HG02870 (cell line): ENCODE results near the gene CDH1.

Source experiments
- ATAC-seq: cut with Tn5 transposase; IDR thresholded peaks from one replicate; pipeline ENCODE4 v1.9.1; 2021; ENCODE audit warnings: mild to moderate bottlenecking, moderate library complexity; ENCODE audit not compliant: unreplicated experiment

Gene CDH1

DNA sequence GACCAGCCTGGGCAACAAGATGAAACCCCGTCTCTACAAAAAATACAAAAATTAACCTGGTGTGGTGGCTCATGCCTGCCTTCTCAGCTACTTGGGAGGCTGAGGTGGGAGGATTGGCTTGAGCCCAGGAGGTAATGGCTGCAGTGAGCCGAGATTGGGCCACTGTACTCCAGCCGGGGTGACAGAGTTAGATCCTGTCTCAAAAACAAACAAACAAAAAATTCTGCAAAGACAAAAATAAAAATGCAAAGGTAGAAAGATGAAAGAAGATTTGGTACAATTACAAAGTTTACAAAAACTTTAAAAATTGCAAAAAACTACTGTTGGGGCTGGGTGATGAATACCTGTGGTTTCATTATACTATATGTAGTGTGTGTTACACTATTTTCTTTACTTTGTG is 5.5 kb upstream of the CDH1 start:
- ATAC-seq, result no peak

DNA sequence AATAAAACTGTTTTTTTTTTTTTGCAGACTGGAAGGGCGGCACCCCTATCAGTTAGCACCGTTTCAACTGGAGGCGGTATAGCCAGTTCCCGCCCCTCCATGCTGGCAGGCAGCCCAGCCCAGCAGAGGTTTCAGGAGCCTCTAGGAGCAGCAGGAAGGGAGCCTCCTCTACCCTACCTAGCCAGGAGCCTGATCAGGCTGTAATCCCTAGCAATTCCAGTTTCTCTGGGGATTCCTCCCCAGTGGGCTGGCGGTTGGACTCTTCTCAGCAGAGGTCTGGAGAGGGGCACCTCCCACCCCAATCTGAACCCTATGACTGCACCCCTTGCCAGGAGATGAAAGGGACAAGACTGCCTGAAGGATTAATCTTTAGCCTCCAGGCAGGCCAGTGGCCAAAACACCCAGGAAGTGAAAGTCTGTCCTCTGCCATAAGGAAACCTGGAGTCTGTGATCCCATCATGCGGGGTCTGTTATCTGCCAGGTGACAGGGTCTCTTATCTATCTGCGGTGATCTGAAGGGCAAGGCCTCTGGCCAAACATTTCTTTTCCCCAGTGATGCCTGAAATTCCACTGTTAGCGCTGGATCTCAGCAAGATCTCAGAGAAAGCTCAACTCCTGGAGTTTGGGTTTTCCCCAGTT is 4.9 kb upstream of the CDH1 start:
- no peak for ATAC-seq

DNA sequence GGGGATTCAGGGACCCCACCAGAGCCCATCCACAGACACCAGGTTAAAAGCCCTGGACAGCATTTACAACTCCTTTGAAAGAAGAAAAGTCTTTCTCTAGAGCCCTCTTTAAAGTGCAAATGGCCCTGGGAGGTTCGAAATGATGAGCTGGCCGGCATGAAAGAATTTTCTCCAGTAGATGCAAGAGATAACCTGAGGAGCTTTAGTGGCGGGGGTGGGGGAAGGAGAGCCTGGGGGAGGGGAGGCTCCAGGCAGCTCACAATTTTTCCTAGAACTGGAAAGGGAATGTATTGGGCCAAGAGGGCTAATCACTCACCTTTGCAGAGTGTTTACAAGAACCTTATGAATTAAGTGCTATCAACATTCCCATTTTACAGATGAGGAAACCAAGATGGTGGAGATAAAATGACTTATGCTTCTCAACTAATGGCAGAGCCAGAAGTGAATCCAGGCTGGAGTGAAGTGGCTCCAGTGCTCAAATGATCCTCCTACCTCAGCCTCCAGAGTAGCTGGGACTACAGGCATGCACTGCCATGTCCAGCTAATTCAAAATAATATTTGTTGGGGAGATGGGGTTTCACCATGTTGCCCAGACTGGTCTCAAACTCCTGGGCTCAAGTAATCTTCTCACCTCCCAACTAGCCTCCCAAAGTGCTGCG is 4.2 kb upstream of the CDH1 start:
- no peak for ATAC-seq

DNA sequence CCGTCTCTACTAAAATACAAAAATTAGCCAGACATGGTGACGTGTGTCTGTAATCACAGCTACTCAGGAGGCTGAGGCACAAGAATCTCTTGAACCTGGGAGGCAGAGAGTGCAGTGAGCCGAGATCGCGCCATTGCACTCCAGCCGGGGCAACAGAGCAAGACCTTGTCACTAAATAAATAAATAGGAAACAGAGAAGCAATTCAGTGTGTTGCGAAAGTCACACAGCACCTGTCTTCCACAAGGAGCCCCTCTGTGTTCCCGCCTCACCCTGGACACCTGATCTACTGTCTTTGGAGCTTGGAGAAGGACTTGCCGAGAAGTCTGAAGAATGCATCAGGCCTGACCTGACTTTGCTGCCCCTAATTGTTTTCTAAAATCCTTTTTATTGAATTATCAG is 3.5 kb upstream of the CDH1 start:
- no peak for ATAC-seq

DNA sequence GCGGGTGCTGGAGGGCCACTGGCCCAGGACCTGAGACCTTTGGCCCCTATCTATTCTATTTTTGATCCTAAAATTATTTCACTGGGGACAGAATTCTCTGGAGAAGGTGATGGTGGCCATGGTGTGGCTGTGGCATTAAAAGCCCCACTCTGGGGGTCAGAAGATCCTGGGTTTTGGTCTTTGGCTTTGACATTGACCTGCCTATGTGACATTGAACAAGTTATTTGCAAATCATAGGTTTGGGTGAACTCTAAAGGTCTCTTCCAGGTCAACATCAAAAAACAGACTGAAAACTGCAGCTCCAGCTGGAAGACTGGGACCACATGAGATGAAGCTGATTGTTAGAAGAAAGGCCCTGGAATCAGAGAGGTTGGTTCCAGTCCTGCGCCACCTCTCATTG is 2.3 kb upstream of the CDH1 start:
- ATAC-seq, result no peak

DNA sequence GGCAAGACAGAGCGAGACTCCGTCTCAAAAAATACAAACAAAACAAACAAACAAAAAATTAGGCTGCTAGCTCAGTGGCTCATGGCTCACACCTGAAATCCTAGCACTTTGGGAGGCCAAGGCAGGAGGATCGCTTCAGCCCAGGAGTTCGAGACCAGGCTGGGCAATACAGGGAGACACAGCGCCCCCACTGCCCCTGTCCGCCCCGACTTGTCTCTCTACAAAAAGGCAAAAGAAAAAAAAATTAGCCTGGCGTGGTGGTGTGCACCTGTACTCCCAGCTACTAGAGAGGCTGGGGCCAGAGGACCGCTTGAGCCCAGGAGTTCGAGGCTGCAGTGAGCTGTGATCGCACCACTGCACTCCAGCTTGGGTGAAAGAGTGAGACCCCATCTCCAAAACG is 531 bp upstream of the CDH1 start:
- no peak for ATAC-seq

DNA sequence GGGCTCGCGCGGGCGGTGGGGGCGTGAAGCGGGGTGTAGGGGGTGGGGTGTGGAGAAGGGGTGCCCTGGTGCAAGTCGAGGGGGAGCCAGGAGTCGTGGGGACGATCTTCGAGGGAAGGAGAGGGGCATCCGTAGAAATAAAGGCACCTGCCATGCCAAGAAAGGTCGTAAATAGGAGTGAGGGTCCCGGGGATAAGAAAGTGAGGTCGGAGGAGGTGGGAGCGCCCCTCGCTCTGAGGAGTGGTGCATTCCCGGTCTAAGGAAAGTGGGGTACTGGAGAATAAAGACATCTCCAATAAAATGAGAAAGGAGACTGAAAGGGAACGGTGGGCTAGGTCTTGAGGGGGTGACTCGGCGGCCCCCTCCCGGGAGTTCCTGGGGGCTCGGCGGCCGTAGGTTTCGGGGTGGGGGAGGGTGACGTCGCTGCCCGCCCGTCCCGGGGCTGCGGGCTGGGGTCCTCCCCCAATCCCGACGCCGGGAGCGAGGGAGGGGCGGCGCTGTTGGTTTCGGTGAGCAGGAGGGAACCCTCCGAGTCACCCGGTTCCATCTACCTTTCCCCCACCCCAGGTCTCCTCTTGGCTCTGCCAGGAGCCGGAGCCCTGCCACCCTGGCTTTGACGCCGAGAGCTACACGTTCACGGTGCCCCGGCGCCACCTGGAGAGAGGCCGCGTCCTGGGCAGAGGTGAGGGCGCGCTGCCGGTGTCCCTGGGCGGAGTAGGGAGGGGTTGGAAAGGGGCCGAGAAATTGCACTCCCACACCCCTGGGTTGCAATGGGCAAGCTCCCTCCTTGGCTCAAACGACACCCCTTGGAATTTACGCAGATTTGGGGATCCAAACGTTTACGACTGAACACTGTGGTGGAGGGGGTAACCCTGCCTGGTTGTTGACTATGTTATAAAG is 888 bp downstream of the CDH1 start:
- no peak for ATAC-seq

DNA sequence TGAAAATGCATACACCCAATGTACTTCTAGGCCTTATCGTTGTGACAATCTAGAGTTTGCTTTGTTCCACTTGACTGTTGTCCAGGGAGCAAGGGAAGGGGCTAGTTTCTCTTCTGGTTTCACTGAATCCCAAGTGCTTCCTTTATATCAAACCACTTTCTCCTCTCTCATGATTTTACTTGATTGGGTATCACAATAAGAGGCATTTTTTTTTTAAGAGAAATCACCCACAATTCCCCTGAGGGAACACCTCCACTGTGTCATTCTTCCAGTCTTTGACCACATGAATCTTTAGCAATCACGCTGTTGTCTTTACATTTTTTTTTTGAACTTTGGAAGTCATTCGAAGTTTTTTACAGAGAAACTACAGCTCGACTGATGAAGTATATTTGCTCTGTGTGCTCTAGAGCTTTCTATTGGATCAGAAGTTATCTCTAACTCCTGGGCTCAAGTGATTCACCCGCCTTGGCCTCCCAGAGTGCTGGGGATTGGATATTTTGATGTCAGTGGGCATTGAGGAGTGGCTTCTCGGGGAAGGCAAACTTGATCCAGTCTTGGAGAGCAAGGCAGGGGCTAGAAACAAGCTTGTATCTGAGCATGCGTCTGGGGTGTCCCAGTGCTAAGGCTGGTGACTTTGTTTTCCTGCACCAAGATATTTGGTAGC is 3.0 kb downstream of the CDH1 start:
- no peak for ATAC-seq

DNA sequence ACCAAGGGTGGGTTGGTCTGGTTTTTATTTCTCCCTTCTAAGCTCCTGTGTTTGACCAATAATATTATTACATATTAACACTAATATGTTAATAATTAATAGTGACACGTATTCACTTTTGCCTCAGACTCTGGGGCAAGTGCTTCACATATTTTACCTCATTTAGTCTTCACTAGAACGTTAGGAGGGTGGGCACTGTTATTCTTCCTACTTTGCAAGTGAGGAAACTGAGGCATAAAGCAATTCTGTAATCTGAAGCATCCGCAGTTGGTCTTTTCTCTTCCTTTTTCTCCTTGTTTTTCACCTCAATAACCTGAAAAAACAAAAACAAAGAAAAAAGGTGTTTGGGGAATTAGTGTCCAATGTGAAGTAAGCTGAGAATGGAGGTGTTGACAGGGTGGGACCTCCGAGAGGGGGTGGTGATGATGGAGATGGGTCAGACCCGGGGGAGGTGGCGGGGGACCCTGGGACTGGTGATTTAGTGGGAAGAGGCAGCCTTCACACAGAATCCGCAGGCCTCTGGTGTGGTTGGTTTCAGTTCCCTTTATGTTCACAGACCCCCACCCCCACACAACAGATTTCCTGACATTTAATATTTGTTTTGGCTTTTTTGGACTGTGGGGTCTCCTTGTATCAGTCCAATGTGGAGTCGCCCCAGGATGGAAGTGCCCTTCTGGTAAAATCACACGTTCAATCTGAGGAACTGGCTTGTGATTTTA is 3.7 kb downstream of the CDH1 start:
- no peak for ATAC-seq

DNA sequence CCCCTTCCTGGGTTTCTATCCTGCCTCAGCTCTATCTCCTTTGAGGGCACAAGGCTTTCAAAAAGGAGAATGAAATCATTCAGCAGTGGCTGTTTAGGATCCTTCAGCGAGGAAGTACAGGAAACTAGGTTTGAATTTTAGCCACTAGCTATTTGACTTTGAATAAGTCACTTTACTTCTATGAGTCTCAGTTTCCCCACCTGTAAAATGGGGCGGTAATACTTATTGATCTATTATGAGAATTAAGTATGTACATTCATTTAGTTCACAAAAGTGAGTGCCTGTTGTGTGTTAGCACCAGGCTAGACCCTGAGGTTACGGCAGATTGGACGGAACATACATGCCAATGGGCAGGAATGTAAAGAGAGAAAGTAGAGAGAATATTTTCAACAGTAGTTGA is 6.6 kb downstream of the CDH1 start:
- no peak for ATAC-seq

DNA sequence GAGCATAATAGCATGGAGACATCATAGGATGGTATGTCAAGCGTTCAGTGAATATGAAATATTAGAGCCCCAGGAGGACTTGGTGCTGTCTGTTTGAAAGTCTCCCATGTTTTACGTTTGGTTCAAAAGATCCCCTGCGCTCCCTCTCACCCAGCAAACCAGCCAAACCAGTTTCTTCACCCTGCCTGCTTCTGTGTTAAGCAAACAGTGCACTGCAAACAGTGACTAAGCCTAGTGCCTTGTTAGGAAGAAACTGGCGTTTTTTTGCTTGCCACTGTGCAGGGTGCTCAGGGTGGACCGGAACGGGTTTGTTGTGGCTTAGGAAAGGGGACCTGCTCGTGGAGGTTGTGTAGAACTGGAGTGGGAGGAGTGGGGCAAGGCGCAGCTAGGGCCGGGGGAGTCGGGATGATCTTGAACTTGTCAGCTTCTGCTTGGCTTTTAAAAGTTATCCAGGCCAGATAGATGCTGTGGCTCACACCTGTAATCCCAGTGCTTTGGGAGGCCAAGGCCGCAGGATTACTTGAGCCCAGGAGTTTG is 7.7 kb downstream of the CDH1 start:
- no peak for ATAC-seq

DNA sequence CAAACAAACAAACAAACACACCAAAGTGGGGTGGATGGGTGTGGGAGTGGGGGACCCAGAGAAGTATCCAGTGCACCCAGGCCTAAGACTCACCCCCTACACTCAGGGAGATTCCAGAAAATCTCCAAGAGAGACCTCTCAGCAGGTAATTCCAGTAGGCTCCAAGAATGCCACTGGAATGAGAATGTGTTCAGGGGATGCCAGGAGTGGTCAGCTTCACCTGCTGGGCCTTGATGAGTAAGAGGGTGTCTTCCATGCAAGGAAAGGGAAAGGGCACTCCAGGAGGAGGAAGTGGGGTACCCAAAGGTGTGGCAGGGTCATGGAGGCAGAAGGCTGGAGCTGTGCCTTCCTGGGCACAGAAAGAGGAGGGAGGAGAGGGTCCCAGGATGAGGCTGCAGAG is 9.9 kb downstream of the CDH1 start:
- no peak for ATAC-seq

DNA sequence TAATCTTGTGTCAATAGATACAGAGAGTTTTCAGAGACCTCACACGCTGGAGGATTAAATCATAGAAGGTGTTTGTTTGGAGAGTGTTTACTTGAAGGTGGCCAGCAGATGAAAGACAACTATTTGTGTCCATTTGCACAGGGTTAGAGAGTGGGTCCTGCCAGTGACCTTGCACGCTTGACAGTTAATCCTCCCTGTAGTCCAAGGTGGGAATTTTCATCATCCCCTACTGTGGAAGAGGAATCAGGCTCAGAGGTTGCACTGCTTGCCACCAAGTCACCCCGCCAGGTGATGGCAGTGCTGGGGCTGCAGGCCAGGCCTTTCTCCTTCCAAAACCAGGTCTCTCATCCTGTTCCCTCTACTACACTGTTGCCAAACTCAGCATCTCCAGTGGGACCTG is 12.3 kb downstream of the CDH1 start:
- no peak for ATAC-seq

DNA sequence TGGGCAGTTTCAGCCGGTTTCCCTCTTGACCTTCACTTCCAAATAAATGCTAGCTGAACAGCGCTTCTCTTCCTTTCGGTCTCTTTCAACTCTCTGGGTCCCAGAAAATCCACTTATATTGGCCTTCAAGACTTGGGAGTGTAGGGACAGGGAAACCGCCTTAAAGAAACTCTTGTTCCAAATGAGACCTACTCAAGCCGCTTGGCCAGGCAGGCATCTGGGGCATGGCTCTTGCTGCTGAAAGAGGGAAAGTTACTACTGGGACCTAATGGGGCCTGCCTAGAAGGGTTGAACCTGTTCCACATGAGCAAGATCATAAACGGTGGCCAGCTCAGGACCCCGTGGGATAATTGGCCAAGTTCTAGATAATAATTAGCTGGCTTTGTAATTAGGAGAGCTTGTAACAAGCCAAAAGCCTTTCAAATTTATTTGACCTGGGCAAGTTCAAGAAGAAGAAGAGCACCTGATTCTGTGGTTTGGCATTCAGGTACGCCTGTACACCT is 13.2 kb downstream of the CDH1 start:
- no peak for ATAC-seq

DNA sequence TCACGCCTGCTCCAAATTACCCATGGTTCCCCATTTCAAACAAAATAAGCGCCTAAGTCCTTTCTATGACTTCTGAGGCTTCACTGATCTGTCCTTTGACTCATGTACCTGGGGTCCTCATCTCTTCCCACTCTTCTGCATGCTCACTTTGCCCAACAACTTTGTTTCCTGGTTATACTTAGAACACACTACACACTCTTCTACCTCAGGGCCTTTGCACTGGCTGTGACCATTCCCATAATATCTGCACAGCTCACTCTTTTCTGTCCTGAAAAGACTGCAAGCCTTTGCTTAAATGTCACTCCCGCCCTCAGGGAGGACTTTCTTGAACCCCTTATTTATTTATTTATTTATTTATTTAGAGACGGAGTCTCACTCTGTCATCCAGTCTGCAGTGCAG is 14.1 kb downstream of the CDH1 start:
- ATAC-seq, result no peak

DNA sequence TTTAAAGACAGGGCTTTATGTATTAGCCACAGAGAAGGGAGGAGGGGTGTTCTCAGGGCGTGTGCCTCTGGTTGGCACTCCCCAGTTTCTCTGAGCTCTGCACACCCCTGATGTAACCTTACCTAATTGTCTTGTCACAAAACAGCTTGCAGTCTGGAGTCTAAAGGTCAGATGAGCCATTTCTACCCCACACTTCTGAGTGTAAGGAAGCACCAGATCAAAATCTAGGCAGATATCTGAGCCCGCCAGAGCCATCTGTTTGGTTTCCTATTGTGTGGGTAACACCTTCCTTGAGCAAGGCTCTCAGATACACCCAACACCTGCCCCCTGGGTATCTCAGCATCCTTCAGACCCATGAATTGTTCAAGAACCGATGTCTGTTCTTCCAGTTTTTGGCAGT is 15.5 kb downstream of the CDH1 start:
- no peak for ATAC-seq

DNA sequence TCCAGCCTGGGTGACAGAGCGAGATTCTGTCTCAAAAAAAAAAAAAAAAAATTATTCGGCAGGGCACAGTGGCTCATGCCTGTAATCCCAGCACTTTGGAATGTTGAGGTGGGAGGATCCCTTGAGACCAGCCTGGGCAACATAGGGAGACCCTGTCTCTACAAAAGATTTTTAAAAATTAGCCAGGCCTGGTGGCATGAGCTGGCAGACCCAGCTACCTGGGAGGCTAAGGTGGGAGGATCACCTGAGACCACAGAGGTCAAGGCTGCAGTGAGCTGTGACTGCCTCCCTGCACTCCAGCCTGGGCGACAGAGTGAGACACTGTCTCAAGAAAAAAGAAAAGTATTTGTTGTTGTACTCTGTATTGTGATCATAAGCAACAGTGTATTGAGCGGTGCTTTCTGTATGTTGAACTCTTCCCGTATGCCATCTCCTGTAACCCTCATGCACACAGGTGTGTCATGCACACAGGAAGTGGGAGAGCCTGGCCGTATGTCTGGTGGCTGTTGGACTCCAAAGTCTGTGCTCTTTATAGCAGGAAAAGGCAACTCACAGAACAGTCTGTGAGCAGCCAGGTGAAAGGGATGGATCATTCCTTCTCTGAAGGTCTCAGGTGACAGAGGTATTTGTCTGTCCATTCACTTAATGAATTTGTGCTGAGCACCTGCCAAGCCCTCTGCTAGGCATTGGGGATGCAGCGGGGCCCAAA is 17.1 kb downstream of the CDH1 start:
- ATAC-seq, result no peak

DNA sequence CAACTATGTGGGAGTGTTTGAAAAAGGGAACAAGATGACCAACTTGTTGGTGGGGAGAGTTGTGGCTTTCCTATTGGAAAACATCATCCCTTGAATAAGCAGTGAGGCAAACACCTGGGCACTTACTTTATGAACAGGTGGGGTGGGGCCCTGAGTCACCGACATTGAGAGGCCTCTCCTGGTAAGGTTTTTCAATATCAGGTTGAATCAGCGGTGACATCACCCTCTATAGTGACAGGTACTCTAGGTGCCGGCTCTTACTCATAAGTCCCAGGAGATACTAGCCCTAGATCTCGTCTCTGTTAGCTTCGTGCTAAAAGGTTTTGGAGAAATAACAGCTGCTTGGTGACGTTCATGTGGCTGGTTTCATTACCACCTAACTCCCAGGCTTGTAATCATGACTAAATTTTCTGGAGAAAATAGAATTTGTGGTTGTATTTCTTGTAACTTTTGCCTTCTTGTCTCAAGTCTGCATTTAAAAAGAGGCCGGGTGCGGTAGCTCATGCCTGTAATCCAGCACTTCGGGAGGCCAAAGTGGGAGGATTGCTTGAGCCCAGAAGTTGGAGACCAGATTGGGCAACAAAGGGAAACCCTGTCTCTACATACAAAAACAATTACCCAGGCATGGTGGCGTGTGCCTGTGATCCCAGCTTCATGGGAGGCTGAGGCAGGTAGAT is 19.3 kb downstream of the CDH1 start:
- ATAC-seq, result peak; percentile 66

DNA sequence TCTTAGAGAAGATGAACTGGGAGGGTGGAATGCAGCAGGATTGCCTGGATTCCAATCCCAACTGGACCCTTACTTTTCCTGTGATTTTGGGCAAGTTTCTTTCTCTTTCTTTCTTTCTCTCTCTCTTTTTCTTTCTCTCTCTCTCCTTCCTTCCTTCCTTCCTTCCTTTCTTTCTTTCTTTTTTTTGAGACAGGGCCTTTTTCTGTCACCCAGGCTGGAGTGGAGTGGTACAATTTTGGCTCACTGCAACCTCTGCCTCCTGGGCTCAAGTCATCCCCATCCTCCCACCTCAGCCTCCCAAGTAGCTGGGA is 20.5 kb downstream of the CDH1 start:
- ATAC-seq, result no peak
